B cell (primary cell): ENCODE data around the gene RIIAD1.

Experiments
- EZH2 ChIP-seq: IDR thresholded peaks from 2 replicates; pipeline ENCODE4 v1.6.1; 2012; ENCODE audit warnings: borderline replicate concordance, low read depth, mild to moderate bottlenecking, moderate library complexity, low read length; ENCODE audit not compliant: insufficient read depth, poor library complexity, severe bottlenecking
- TF ChIP-seq, protein P1 (sequence below): fragments of 200-600 bp; IDR thresholded peaks from one replicate; pipeline ENCODE4 v1.8.0; 2022; ENCODE audit warnings: antibody characterized with exemption, mild to moderate bottlenecking

DNA sequence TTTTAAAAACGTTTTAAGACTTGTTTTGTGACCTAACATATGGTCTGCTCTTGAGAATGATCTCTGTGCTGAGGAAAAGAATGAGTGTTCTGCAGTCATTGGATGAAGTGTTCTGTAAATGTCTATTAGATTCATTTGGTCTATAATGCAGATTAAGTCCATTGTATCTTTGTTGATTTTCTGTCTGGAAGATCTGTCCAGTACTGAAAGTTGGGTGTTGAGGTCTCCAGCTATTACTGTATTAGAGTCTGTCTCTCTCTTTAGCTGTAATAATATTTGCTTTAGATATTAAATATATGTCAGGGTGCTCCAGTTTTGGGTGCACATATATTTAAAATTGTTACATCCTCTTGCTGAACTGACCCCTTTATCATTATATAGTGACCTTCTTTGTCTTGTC, 47.9 kb upstream of the RIIAD1 start:
- TF ChIP-seq, protein P1, sequence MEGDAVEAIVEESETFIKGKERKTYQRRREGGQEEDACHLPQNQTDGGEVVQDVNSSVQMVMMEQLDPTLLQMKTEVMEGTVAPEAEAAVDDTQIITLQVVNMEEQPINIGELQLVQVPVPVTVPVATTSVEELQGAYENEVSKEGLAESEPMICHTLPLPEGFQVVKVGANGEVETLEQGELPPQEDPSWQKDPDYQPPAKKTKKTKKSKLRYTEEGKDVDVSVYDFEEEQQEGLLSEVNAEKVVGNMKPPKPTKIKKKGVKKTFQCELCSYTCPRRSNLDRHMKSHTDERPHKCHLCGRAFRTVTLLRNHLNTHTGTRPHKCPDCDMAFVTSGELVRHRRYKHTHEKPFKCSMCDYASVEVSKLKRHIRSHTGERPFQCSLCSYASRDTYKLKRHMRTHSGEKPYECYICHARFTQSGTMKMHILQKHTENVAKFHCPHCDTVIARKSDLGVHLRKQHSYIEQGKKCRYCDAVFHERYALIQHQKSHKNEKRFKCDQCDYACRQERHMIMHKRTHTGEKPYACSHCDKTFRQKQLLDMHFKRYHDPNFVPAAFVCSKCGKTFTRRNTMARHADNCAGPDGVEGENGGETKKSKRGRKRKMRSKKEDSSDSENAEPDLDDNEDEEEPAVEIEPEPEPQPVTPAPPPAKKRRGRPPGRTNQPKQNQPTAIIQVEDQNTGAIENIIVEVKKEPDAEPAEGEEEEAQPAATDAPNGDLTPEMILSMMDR: no peak
- no peak for TF ChIP-seq EZH2
